HepG2 (cell line): Measurements from ENCODE around the gene NR3C2.

ENCODE experiments used
- EP300 ChIP-seq, 3 experiments: sonication (generic) in 1 of 3; formaldehyde crosslinking in 1 of 3; IDR thresholded peaks; 2 replicates each; pipeline versions ENCODE4 v1.5.1 to v1.6.1; 2011 to 2020; ENCODE audit warnings: low read depth in 2 of 3, low read length in 2 of 3, borderline replicate concordance in 1 of 3, improper control_type of control experiment in 1 of 3, mild to moderate bottlenecking in 1 of 3, missing genetic modification reagents in 1 of 3, moderate library complexity in 1 of 3
- IRF9 ChIP-seq: sonication (generic); formaldehyde crosslinking; IDR thresholded peaks from 2 replicates; pipeline ENCODE4 v1.8.0; 2022; ENCODE audit warnings: missing genetic modification reagents, mild to moderate bottlenecking, borderline replicate concordance
- KAT7 ChIP-seq: IDR thresholded peaks from 2 replicates; pipeline ENCODE4 v1.6.1; 2018; ENCODE audit warnings: borderline replicate concordance, missing compliant biosample characterization
- NR2C2 ChIP-seq: sonication (generic); formaldehyde crosslinking; IDR thresholded peaks from 2 replicates; pipeline ENCODE4 v1.4.0; 2020; ENCODE audit warnings: missing genetic modification reagents, mild to moderate bottlenecking, moderate library complexity, borderline replicate concordance
- RFX5 ChIP-seq: IDR thresholded peaks from 2 replicates; pipeline ENCODE4 v1.6.1; 2011; ENCODE audit warnings: low read depth, low read length, improper control_type of control experiment
- SALL2 ChIP-seq: sonication (generic); formaldehyde crosslinking; IDR thresholded peaks from 2 replicates; pipeline ENCODE4 v1.8.1; 2023; ENCODE audit warnings: mild to moderate bottlenecking, missing genetic modification reagents, inconsistent platforms
- ZNF747 ChIP-seq: sonication (generic); formaldehyde crosslinking; IDR thresholded peaks from 2 replicates; pipeline ENCODE4 v1.8.1; 2023; ENCODE audit warnings: missing genetic modification reagents, mild to moderate bottlenecking, borderline replicate concordance
- TF ChIP-seq, protein P1 (sequence below): sonication (generic); formaldehyde crosslinking; IDR thresholded peaks from 2 replicates; pipeline ENCODE4 v1.5.0; 2020; ENCODE audit warnings: mild to moderate bottlenecking, missing genetic modification reagents, moderate library complexity
- TF ChIP-seq, protein P2 (sequence below): sonication (generic); formaldehyde crosslinking; IDR thresholded peaks from 2 replicates; pipeline ENCODE4 v1.5.0; 2020; ENCODE audit warnings: missing genetic modification reagents
- TF ChIP-seq, protein P3 (sequence below): sonication (generic); formaldehyde crosslinking; IDR thresholded peaks from 2 replicates; pipeline ENCODE4 v1.4.0; 2020; ENCODE audit warnings: missing genetic modification reagents

DNA sequence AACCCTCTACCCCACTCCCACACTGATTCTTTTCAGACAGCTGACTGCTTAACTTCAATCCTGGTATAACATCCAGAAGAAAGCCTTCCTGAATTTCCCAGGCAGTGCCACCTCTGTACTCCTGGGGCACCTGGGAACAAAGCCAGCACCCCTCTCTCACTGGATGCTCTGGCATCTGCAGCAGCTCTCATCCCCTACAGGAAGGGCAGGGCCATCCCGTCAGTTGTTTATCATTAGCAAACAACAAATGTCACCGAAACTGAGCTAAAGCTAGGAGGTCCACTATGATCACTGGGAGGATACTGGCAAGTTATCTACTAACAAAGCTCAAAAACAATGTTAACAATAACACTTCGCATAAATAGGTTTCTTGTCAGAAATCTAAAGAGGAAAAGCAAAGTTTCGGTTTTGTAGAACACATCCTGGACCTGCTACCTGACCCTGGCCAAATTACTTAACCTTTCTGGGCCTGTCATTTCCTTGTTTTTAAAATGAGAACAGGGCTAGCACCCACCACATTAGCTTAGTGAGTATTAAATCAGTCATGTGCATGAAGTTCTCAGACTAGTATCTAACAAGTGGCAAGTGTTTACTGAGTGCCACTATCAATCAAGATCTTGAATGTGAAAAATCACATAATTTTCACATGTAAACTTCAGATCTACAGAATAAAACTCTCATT is 86.6 kb downstream of the NR3C2 start:
- no peak for TF ChIP-seq RFX5
- TF ChIP-seq EP300 (IDR thresholded peaks at IDR 0.05; ENCODE audit: low read depth in 2 of 2, low read length in 2 of 2): no peak
- no peak for TF ChIP-seq EP300 (CRISPR knock-in tag; IDR thresholded peaks at IDR 0.05; ENCODE audit: borderline replicate concordance)
- no peak for TF ChIP-seq NR2C2 (CRISPR knock-in tag)
- TF ChIP-seq ZNF747: no peak
- TF ChIP-seq, protein P1, sequence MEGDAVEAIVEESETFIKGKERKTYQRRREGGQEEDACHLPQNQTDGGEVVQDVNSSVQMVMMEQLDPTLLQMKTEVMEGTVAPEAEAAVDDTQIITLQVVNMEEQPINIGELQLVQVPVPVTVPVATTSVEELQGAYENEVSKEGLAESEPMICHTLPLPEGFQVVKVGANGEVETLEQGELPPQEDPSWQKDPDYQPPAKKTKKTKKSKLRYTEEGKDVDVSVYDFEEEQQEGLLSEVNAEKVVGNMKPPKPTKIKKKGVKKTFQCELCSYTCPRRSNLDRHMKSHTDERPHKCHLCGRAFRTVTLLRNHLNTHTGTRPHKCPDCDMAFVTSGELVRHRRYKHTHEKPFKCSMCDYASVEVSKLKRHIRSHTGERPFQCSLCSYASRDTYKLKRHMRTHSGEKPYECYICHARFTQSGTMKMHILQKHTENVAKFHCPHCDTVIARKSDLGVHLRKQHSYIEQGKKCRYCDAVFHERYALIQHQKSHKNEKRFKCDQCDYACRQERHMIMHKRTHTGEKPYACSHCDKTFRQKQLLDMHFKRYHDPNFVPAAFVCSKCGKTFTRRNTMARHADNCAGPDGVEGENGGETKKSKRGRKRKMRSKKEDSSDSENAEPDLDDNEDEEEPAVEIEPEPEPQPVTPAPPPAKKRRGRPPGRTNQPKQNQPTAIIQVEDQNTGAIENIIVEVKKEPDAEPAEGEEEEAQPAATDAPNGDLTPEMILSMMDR: no peak
- no peak for TF ChIP-seq KAT7 (CRISPR knock-in tag)
- TF ChIP-seq, protein P2, sequence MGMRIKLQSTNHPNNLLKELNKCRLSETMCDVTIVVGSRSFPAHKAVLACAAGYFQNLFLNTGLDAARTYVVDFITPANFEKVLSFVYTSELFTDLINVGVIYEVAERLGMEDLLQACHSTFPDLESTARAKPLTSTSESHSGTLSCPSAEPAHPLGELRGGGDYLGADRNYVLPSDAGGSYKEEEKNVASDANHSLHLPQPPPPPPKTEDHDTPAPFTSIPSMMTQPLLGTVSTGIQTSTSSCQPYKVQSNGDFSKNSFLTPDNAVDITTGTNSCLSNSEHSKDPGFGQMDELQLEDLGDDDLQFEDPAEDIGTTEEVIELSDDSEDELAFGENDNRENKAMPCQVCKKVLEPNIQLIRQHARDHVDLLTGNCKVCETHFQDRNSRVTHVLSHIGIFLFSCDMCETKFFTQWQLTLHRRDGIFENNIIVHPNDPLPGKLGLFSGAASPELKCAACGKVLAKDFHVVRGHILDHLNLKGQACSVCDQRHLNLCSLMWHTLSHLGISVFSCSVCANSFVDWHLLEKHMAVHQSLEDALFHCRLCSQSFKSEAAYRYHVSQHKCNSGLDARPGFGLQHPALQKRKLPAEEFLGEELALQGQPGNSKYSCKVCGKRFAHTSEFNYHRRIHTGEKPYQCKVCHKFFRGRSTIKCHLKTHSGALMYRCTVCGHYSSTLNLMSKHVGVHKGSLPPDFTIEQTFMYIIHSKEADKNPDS (CRISPR knock-in tag): no peak
- TF ChIP-seq IRF9: no peak
- no peak for TF ChIP-seq SALL2 (CRISPR knock-in tag)
- TF ChIP-seq, protein P3, sequence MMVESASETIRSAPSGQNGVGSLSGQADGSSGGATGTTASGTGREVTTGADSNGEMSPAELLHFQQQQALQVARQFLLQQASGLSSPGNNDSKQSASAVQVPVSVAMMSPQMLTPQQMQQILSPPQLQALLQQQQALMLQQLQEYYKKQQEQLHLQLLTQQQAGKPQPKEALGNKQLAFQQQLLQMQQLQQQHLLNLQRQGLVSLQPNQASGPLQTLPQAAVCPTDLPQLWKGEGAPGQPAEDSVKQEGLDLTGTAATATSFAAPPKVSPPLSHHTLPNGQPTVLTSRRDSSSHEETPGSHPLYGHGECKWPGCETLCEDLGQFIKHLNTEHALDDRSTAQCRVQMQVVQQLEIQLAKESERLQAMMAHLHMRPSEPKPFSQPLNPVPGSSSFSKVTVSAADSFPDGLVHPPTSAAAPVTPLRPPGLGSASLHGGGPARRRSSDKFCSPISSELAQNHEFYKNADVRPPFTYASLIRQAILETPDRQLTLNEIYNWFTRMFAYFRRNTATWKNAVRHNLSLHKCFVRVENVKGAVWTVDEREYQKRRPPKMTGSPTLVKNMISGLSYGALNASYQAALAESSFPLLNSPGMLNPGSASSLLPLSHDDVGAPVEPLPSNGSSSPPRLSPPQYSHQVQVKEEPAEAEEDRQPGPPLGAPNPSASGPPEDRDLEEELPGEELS: no peak
